ENCODE results near the gene MAPKBP1. TPM values are rescaled to one million over a fixed set of nuclear protein-coding genes. Genes with fewer than 3 reads are reported as not detected.

MAPKBP1 gene
- total and polyA plus RNA-seq, 2 of the 8 experiments (the other 6 are each of a cell fraction or from before 2014, with no cell fraction given) = 4.3 to 11.3 TPM

GRCh38 chr15:41866263-41866703 is 92.0 kb downstream of the MAPKBP1 start:
- H3K9ac ChIP-seq (replicated peaks in 1 of 4; ENCODE audit: extremely low read depth in 1 of 4, low read depth in 3 of 4, low read length in 3 of 4) = no peak overlapping the region
- no peaks in the 10 kb centered on the region for H3K36me3 ChIP-seq (ENCODE audit: control insufficient read depth in 2 of 4, insufficient read depth in 4 of 4, low read length in 3 of 4)
- H2BK15ac ChIP-seq (ENCODE audit: low read length) = no peak overlapping the region
- 88% methylated on average over 8 of the region's 8 CpGs; no CpG with 5 or more reads in 1 of the 2 experiments for WGBS, 2 experiments (ENCODE audit: extremely low coverage in 1 of 2, insufficient coverage in 1 of 2, insufficient read length in 1 of 2, insufficient replicate concordance in 2 of 2, low coverage in 1 of 2, low lambda C conversion rate in 2 of 2, missing lambda C conversion rate in 1 of 2)
- no peak overlapping the region for H3K4me2 ChIP-seq (ENCODE audit: insufficient read depth in 1 of 2, low read depth in 2 of 2, low read length in 2 of 2)
- H2BK120ac ChIP-seq (replicated peaks; ENCODE audit: low read depth, low read length) = no peak overlapping the region
- no peak overlapping the region for H3K23ac ChIP-seq (ENCODE audit: insufficient read length)
- H3K79me1 ChIP-seq (ENCODE audit: low read depth, low read length) = no peaks in the 10 kb centered on the region
- peaks cover 0 to 2% of the 10 kb centered on the region in 2 experiments for H4K20me1 ChIP-seq (replicated peaks in 1 of 2; ENCODE audit: control insufficient read depth in 1 of 2, insufficient read depth in 2 of 2, low read length in 2 of 2)
- no peaks in the 10 kb centered on the region for H3K23me2 ChIP-seq (ENCODE audit: low read depth, low read length)
- no peak overlapping the region for H3K14ac ChIP-seq (ENCODE audit: insufficient read length)
- no peak overlapping the region for H3K18ac ChIP-seq (ENCODE audit: extremely low read depth, low read length)
- ChIA-PET POLR2A (ENCODE audit: partially characterized antibody) (interaction anchor here (2.6 kb wide), 1 partner anchor 16 kb away, joined by 11 read pairs; no protein-coding TSS in a partner anchor), CTCF (ENCODE audit: partially characterized antibody) (interaction anchor here (0.8 to 4.1 kb wide), 9 partner anchors 9 to 309 kb away, joined by 3 to 22 read pairs (median 4); no protein-coding TSS in a partner anchor)
- no peaks in the 10 kb centered on the region for H3K9me3 ChIP-seq (ENCODE audit: insufficient read depth in 2 of 2, low read depth in 1 of 2, low read length in 1 of 2)
- no peak for DNase-seq (ENCODE audit: low read depth in 1 of 2, low spot score in 2 of 2)
- no peak overlapping the region for H3K4me3 ChIP-seq (ENCODE audit: extremely low read depth in 1 of 4, insufficient read depth in 2 of 4, low read depth in 3 of 4, low read length in 4 of 4)
- no peak overlapping the region for H2AFZ ChIP-seq (ENCODE audit: low read length)
- no peak overlapping the region for H3K56ac ChIP-seq (replicated peaks; ENCODE audit: insufficient read length, low read depth, low read length)
- no peak overlapping the region for H3K4ac ChIP-seq (replicated peaks; ENCODE audit: insufficient read length, low read depth, low read length)
- peak overlapping the region; percentile 75 for H4K8ac ChIP-seq (ENCODE audit: extremely low read depth, insufficient read depth, low read length)
- no peak overlapping the region for H2BK12ac ChIP-seq (ENCODE audit: low read depth, low read length)
- no peak overlapping the region for H2AK5ac ChIP-seq (ENCODE audit: low read depth, low read length)
- H4K91ac ChIP-seq (replicated peaks; ENCODE audit: insufficient read length, low read length) = no peak overlapping the region
- peaks cover 0 to 8% (median 2%) of the 10 kb centered on the region in 4 experiments; a peak in 3 of 7 replicates for H3K4me1 ChIP-seq (replicated peaks in 1 of 4; ENCODE audit: control insufficient read depth in 3 of 4, insufficient read depth in 4 of 4, low read length in 3 of 4)
- no peaks in the 10 kb centered on the region for H3K79me2 ChIP-seq (ENCODE audit: control insufficient read depth in 1 of 2, insufficient read depth in 2 of 2, low read length in 2 of 2)
- H2BK20ac ChIP-seq (ENCODE audit: low read length) = no peak overlapping the region
- FAIRE-seq = no peak
- H3K27ac ChIP-seq (ENCODE audit: low read depth, low read length) = no peak overlapping the region
- no peak overlapping the region; the same call in 1 of the 2 replicates for H2BK5ac ChIP-seq (ENCODE audit: low read depth, low read length)
- TF ChIP-seq CEBPB (IDR thresholded peaks at IDR 0.05; ENCODE audit: low read depth, low read length) (no peak), HDAC2 (IDR thresholded peaks at IDR 0.05; ENCODE audit: borderline replicate concordance in 1 of 2, low read depth in 2 of 2, low read length in 2 of 2) (no peak), GTF2F1 (IDR thresholded peaks at IDR 0.05; ENCODE audit: borderline replicate concordance, low read depth, low read length) (no peak), POLR2AphosphoS5 (IDR thresholded peaks at IDR 0.05; ENCODE audit: low read depth, low read length) (no peak), SIN3A (conservative IDR thresholded peaks at IDR 0.05 in 1 of 2, IDR thresholded peaks at IDR 0.05 in 1 of 2; ENCODE audit: low read depth in 1 of 2, low read length in 2 of 2) (no peak), SIRT6 (IDR thresholded peaks at IDR 0.05; ENCODE audit: low read length) (no peak), USF2 (IDR thresholded peaks at IDR 0.05; ENCODE audit: low read length) (no peak), TAF1 (IDR thresholded peaks at IDR 0.05; ENCODE audit: low read depth, low read length) (no peak), NANOG (IDR thresholded peaks at IDR 0.05; ENCODE audit: insufficient read depth, low read depth, low read length, poor library complexity, severe bottlenecking) (no peak)
- no peaks in the 10 kb centered on the region; a peak in 2 of 7 replicates for H3K27me3 ChIP-seq (replicated peaks in 1 of 4; ENCODE audit: control insufficient read depth in 3 of 4, extremely low read depth in 1 of 4, insufficient read depth in 3 of 4, low read length in 3 of 4)
- no peak overlapping the region for H4K5ac ChIP-seq (ENCODE audit: insufficient read length, low read depth, low read length)

Data from H1 (cell line).